ENCODE data around the gene DRP2. TPM values are rescaled to one million over a fixed set of nuclear protein-coding genes. Genes with fewer than 3 reads are reported as not detected.

Gene DRP2
- total RNA-seq, 2 experiments from 2014 or later, result not detected

GRCh38 chrX:101260435-101260834 is 40.8 kb downstream of the DRP2 start:
- Histone ChIP-seq H3K9me3 (ENCODE audit: control insufficient read depth in 1 of 2, insufficient read depth in 1 of 2, low read length in 2 of 2) (no peaks in the 10 kb centered on the region), H3K4me3 (ENCODE audit: low read length) (no peak overlapping the region), H3K4me1 (ENCODE audit: insufficient read depth, low read length) (no peaks in the 10 kb centered on the region), H3K27me3 (ENCODE audit: control insufficient read depth in 1 of 2, insufficient read depth in 2 of 2, low read length in 2 of 2) (no peaks in the 10 kb centered on the region), H3K36me3 (ENCODE audit: insufficient read depth, low read length) (no peaks in the 10 kb centered on the region), H3K27ac (ENCODE audit: low read depth in 1 of 2, low read length in 2 of 2) (no peak overlapping the region)
- Mint-ChIP-seq H3K27ac (no peak overlapping the region), H3K36me3 (ENCODE audit: low read depth) (no peaks in the 10 kb centered on the region), H3K27me3 (no peaks in the 10 kb centered on the region), H3K4me1 (ENCODE audit: low read depth) (peaks cover 6% of the 10 kb centered on the region), H3K9me3 (no peaks in the 10 kb centered on the region), H3K4me3 (no peak overlapping the region)
- ChIA-PET CTCF (interaction anchor here (0.6 kb wide), 1 partner anchor 572 kb away, joined by 3 read pairs; no protein-coding TSS in a partner anchor), POLR2A (no interaction called here)
- DNase-seq (no peak), ATAC-seq (ENCODE audit: poor library complexity) (no peak)
- intact Hi-C loops (cut with DNase I, micrococcal nuclease), result no loop called here
- TF ChIP-seq, protein P1, sequence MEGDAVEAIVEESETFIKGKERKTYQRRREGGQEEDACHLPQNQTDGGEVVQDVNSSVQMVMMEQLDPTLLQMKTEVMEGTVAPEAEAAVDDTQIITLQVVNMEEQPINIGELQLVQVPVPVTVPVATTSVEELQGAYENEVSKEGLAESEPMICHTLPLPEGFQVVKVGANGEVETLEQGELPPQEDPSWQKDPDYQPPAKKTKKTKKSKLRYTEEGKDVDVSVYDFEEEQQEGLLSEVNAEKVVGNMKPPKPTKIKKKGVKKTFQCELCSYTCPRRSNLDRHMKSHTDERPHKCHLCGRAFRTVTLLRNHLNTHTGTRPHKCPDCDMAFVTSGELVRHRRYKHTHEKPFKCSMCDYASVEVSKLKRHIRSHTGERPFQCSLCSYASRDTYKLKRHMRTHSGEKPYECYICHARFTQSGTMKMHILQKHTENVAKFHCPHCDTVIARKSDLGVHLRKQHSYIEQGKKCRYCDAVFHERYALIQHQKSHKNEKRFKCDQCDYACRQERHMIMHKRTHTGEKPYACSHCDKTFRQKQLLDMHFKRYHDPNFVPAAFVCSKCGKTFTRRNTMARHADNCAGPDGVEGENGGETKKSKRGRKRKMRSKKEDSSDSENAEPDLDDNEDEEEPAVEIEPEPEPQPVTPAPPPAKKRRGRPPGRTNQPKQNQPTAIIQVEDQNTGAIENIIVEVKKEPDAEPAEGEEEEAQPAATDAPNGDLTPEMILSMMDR (IDR thresholded peaks at IDR 0.05), result no peak

DNA sequence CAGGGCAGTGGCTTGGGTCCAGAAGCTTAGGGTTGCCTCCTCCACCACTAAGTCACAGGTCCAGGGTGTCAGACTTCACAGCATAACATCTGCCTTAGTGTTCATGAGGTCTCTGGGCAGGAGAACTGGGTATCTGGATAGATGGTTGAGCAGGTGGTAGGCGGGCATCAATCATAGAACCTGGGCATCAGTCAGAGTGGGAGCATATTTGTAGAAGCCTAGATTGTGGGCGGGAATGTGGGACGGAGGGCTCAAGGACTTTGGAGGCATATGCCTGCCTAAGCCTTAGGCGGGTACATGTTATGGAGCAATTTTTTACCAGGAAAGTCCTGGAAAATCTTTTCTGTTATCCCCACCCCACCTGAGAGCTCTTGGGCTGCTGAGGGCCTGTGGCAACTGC is 43.0 kb downstream of the DRP2 start:
- Mint-ChIP-seq H3K27ac (no peak overlapping the region), H3K9me3 (no peaks in the 10 kb centered on the region), H3K36me3 (ENCODE audit: low read depth) (no peaks in the 10 kb centered on the region), H3K27me3 (no peaks in the 10 kb centered on the region), H3K4me3 (no peak overlapping the region), H3K4me1 (ENCODE audit: low read depth) (peaks cover 3% of the 10 kb centered on the region)
- no peak for ATAC-seq (ENCODE audit: poor library complexity)
- Histone ChIP-seq H3K4me3 (ENCODE audit: low read length) (no peak overlapping the region), H3K27ac (ENCODE audit: low read depth in 1 of 2, low read length in 2 of 2) (no peak overlapping the region), H3K4me1 (ENCODE audit: insufficient read depth, low read length) (no peaks in the 10 kb centered on the region), H3K36me3 (ENCODE audit: insufficient read depth, low read length) (no peaks in the 10 kb centered on the region), H3K27me3 (ENCODE audit: control insufficient read depth in 1 of 2, insufficient read depth in 2 of 2, low read length in 2 of 2) (no peaks in the 10 kb centered on the region), H3K9me3 (ENCODE audit: control insufficient read depth in 1 of 2, insufficient read depth in 1 of 2, low read length in 2 of 2) (no peaks in the 10 kb centered on the region)
- ChIA-PET POLR2A (no interaction called here), CTCF (no interaction called here)
- TF ChIP-seq, protein P1 (IDR thresholded peaks at IDR 0.05), result no peak
- no peak for DNase-seq
- intact Hi-C loops (cut with DNase I, micrococcal nuclease), result no loop called here

DNA sequence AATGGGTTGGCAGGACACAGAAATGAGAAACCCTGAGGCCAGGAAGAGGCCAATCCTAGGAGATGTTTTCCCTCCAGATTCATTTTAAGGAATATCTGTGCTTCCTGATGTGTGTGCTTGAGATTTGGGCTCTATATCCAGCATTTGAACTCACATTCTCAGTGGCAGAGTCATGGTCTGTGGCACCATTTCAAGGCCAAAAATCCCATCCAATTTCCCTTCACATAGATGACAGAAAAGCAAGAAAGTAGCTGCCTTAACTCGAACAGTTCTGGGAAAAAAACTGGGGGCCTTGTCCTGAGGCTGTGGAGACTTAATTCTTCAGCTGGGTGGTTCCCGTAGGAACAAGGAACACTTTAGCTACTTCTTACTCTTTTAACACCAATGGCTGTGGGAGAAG is 44.2 kb downstream of the DRP2 start:
- ATAC-seq (ENCODE audit: poor library complexity) (no peak), DNase-seq (no peak)
- no peak overlapping the region for H3K27ac Mint-ChIP-seq
- no peaks in the 10 kb centered on the region for H3K9me3 ChIP-seq (ENCODE audit: control insufficient read depth in 1 of 2, insufficient read depth in 1 of 2, low read length in 2 of 2)
- no peaks in the 10 kb centered on the region for H3K9me3 Mint-ChIP-seq
- ChIA-PET POLR2A (no interaction called here), CTCF (no interaction called here)
- H3K4me1 ChIP-seq (ENCODE audit: insufficient read depth, low read length), result no peaks in the 10 kb centered on the region
- no peak overlapping the region for H3K4me3 ChIP-seq (ENCODE audit: low read length)
- H3K27me3 ChIP-seq (ENCODE audit: control insufficient read depth in 1 of 2, insufficient read depth in 2 of 2, low read length in 2 of 2), result no peaks in the 10 kb centered on the region
- no peaks in the 10 kb centered on the region for H3K36me3 ChIP-seq (ENCODE audit: insufficient read depth, low read length)
- intact Hi-C loops (cut with DNase I, micrococcal nuclease), result no loop called here
- H3K36me3 Mint-ChIP-seq (ENCODE audit: low read depth), result no peaks in the 10 kb centered on the region
- TF ChIP-seq, protein P1 (IDR thresholded peaks at IDR 0.05), result no peak
- no peaks in the 10 kb centered on the region for H3K4me1 Mint-ChIP-seq (ENCODE audit: low read depth)
- no peak overlapping the region for H3K4me3 Mint-ChIP-seq
- no peak overlapping the region for H3K27ac ChIP-seq (ENCODE audit: low read depth in 1 of 2, low read length in 2 of 2)
- H3K27me3 Mint-ChIP-seq, result no peaks in the 10 kb centered on the region
